HG02970 (cell line): Measurements from ENCODE around the gene TFAP2A.

ENCODE experiments used
- ATAC-seq: cut with Tn5 transposase; IDR thresholded peaks from one replicate; pipeline ENCODE4 v1.9.1; 2021; ENCODE audit warnings: mild to moderate bottlenecking, moderate library complexity, moderate number of reproducible peaks; ENCODE audit not compliant: unreplicated experiment, low FRiP score

Gene TFAP2A

DNA sequence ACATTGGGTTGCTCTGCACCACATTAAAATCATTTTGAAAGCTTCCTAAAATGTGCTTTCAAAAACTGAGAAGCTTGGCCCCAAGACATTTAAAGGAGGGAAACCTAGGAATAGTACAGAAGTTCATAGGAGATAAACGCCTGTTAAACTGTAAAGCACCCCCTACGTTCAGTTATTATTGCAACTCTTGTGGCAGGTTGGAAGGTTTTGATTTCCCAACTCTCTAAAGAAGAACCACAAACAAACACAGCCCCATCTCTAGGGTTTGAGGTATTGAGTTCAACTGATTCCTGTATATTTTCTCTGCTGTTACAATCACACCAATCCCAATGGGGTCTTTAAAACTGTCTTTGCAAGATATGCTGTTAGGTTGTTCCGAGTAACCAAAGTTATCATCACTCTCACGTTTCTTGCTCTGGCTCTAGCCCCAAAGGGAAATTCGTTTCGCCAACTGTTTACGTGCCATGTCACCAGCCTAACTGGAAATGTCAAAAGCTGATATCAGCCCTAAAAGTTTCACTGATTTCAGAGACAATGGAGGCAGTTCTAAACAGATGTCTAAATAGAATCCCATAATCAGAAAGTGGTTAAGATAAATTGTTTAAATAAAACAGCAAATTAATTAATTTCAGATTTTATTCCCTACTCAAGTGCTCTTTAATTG, 12.1 kb downstream of the TFAP2A start:
- ATAC-seq = no peak

DNA sequence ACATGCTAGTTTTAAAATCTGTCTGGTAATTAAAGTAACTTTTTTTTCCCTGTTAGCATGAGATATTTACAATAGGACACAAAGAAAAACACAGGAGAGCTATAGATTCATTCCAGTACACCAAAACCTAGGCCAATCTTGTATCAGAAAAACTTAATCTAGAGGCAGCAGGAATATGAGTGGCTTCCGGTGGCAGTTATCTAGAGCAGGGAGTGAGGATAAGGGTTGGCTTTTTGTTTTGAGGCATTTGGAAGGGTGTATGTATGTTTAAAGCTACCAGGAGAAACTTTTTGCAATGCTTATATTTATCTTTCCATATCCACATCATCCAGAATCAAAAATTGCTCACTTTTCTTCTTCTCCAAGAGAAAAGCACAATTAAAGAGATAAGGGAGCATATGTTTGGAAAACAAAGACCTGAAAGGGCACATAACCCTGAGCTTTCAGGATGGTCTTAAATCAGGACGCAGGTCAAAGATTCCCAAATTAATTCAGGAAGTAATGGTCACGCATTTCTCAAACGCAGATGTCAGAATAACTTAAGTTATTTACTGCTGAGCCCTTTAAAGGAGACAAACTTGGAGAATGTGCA, 13.1 kb downstream of the TFAP2A start:
- no peak for ATAC-seq

DNA sequence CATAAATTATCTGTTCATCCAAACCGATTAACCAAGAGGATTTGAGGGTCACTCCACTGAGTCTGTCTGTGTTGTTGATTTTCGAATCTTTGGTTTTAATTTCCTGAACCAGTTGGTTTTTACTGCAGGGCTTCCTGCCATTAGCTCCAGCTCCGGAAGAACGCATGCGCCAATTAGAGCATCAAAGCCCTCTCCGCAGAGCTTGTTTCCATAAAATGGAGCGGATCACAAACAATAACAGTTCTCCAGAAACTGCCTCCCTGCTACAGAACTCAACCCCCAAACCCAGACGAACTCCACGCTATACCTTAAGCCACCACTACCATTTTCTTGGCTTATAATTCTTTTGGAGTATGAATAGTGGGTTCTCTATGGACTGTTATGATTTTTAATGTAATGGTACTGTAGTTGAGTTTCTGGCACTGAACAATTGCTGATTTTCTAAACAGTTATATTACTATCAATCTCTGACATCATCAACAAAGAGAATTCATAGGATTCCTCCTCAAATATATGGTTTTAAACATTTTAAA, 13.8 kb downstream of the TFAP2A start:
- no peak for ATAC-seq

DNA sequence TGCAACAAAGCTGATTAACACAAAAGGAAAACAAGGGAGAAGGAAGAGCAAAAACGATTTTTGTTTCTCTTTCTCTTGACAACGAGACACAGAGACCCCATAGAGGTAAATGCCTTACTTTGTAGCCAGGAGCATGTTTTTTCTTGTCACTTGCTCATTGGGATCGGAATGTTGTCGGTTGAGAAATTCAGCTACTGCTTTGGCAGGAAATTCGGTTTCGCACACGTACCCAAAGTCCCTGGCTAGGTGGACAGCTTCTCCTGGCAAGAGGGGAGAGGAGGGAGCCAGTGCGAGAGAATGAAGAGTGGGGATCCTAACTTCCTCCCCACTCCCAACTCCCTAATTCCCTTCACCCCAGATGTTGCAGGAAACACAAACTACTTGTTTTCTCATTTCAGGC, 14.5 kb downstream of the TFAP2A start:
- no peak for ATAC-seq

DNA sequence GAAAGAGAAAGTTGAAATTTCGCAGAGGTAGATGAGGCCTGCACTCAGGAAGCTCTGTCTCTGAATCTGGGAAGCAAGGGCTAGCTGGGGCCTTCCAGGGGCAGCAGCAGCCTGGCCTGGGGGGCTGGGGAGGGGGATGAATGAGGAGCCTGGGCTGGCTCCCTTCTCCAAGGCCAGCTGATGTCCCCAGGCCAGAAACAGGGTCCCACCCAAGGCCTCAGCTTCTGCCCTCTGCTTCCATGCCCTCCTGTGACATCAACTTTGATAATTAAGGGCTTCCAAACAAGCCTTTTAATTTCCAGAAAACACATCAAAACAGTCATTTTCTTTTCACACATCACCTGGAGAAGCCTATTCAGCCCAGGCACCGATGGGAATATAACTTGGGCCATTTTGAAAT, 15.4 kb downstream of the TFAP2A start:
- ATAC-seq = no peak

DNA sequence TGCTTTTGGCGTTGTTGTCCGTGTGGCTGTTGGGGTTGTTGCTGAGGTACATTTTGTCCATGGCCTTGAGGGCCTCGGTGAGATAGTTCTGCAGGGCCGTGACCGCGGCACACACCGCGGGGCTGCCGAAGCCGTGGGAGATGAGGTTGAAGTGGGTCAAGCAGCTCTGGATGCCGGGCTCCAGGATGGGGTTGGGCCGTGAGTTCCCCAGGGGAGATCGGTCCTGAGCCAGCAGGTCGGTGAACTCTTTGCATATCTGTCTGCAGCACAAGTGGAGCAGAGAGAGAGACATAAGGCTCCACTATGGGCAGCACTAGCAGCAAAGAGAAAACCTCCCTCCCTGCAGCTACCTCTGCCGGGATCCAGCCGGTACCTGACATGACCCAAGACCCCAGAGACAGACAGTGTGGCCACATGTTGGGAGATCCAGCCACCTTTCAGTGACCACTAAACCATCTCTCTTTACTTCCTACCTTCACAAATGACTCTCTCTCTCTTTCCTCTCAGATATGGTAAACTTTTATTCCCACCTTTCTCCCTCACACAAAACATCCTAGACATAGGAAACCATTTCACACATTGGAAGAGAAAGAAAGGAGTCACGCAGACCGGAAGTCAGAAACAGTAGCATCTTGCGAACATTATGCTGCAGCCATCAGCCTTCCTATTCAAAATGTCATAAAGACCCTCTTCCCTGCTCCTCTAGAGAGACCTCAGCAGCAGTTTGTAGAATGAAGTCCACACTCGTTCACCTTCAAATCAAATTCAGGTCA, 16.2 kb downstream of the TFAP2A start:
- no peak for ATAC-seq

DNA sequence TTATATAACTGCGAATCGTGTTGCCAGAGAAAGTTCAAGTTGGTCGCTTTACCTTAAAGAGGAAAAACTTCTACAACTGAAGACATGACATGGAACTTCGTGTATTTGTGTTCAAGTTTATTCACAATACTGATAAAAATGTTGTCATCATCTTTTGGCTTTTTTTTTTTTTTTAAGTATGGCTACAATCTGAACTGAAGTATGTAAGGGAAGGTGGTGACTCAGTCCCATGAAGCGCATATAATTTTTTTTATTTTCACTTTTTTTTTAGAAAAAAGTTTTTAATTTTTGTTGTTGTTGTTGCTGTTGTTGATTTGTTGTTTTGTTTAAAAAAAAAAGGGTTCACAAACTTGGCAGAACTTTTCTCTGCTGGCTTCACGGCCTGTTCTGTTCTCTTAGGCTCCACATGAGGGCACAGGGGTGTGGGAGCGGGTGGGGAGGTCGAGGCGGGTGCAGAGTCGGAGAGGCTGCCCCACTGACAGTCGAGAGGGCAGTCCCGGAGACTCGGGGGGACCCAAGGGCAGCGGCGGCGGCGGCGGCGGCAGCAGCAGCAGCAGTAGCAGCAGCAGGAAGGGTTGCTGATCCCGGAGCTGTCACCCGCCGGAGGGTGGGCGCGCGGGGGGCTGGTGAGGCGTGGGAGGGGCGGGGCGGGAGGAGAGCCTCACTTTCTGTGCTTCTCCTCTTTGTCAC, 17.0 kb downstream of the TFAP2A start:
- no peak for ATAC-seq

DNA sequence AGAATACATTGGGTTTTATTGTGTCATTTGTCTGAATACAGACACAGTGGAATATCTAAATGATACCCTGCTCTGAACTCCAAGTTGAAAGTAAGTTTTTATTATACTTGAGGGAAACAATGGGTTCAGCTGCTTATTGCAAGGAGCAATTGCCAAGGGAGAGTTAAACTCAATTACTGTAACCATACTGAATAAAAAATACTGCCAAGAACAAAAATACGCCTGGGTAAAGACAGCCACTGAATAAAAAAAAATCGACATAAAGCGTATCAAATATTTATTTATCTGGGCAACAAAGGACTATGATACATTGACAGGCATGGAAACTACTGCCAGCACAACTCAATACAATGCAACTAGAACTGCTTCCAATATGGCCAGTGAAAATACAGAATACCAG, 18.1 kb downstream of the TFAP2A start:
- ATAC-seq = no peak

DNA sequence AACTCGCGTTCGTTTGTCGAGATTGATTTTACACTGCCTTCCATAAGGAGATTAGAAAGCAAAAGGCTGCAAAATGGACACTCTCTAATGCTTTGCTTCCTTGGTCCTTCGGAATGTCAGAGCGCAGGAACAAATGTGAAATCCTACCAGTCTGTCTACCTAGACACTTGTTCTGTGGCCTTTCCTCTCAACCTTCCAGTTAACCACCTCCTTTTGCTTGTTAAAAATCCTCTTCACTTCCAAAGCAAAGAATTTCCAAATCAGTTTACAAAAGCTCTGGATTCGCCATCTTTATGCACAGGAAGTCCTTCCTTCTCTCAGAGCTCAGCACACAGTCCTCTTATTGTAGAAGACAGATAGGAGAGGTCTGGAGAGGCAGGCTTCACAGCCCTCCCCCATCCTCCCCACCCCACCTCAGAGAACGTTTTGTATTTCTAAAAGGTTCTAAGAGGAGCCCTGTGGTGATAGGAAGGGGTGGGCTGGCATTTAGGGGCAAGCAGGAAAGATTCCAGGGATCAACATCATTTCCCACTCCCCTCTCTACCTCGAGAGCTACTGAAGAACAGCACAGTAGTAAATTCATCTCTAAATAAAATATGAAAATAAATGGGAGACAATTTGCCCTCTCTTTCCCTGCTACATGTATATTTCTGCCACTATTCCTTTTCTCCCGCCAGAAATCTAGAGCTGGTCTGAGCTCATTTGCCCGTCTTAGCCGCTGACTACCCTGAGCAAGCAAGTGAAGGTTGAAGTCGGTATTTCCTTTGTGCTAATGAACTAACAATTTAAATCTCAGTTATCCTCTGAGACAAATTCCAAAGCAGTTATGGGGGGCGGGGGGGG, 18.9 kb downstream of the TFAP2A start:
- no peak for ATAC-seq

DNA sequence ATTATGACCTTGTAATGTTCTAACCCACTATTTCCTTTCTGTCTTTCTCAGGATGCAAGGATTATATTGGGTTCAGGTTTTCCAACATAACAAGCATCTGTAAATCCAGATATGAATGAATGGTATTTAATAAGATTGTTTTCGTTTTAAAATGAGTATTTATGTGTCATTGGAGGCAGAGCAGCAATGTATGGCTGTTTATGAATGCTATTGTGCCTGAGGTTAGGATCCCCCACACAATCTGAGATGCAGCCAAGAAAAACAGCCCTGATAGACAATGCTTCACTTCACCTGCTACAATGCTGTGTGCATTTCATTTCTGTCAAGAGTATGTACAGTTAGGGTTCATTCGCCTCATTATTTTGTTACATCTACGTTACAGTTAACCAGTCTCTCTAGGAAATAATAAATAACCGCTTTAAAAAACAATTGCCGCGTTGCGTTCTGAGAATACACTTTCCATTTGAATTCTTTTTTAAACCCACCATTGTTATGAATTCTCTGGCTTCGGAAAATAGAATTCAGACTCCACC, 19.6 kb downstream of the TFAP2A start:
- no peak for ATAC-seq

DNA sequence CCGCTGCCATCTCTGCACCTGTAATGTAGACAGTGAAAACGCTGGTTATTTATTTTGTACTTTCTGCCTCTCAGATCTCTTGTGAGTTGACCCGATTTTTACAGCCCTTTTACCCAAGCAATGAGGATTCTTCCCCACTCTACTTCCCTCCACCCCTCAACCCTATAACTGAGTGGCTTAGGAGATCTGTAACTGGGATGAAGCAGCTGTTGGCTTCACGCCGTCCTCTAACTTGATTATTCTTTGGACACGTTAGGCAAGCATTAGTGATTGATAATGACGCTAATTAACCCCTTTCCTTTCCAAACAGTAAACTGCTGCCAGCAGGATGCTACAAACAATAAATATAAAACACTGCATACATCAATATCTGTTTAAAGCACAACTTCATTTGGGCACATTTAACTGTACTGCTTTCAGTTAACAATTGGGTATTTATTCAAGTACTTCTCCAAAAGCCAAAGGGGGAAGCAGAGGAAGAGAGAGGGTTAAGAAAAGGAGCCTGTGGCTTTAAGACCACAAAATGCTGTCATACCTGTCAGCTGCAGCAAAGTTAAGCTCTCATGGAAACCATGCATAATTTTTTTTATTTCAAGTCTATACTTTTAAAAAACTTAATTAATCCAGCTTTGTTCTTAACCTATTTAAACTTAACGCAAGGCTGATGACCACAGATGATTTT, 21.2 kb downstream of the TFAP2A start:
- ATAC-seq = no peak

DNA sequence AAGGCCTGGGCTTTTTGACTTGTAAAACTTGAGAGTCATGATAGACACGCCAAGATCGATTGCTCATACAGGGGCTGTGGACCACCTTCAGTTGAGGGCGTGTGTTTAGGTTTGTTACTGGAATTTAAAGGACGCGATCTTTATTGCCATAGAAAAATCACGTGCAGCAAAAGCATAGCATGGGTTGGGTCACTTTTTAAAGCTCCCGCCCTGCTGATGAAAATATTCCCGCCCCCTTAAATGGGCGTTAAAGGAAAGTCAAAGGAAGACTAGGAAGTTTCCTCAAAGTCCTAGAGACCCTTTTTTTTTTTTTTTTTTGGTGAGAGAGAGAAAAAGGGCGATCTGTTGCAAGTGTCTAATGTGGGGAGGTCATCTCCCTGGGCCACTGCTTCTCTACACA, 23.1 kb downstream of the TFAP2A start:
- ATAC-seq = no peak

DNA sequence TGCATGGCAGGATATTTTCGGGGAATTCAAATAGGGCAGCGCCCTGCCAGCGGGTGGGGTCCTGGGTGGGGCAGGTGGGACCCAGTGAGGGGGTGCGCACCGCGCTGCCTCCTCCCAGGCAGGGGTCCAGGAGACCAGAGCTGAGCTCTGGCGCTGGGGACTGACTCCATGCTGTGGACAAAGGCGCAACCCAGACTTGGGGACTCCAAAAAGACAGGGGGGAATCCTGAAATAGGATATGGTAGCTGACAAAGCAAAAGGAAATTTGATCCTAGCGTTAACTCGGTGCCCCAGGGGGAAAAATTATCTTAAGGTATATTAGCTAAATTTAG, 23.6 kb downstream of the TFAP2A start:
- no peak for ATAC-seq

DNA sequence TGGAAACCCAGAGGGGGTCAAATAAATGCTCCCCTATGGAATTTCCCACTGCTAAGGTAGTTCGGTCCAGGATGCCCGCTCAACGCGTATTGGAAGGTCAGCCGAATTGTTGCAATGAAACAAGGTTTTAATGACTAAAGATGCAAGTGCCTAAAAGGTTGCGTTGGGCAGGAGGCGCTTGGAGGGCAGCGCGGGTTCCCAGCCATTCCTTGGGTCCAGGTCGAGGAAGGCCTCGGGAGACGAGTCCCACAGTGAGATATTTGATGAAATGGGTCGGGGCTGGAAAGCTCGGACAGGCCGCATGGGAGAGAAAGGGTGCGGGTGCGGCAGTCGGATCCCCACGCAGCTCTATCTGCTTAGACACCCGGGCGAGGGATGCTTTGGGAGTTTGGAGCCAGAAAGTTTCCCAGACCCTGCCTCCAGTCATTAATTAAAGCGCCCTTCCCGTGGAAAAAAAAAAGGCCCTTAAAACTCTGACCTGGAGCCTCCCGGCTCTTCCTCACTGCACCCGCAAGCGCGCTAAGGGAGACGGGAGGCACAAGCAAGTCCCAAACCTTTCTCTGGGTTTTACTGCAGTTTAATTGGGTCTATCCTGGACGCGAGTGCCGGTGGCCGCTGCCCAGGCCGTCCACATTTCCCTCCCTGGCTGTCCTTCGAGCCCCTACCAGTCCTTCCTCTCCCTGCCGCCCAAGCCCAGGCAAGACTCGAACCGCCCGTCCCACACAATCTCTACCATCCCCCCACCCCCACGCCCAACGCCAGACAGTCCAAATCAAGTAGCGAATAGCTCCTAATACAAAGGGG, 24.2 kb downstream of the TFAP2A start:
- ATAC-seq = no peak

DNA sequence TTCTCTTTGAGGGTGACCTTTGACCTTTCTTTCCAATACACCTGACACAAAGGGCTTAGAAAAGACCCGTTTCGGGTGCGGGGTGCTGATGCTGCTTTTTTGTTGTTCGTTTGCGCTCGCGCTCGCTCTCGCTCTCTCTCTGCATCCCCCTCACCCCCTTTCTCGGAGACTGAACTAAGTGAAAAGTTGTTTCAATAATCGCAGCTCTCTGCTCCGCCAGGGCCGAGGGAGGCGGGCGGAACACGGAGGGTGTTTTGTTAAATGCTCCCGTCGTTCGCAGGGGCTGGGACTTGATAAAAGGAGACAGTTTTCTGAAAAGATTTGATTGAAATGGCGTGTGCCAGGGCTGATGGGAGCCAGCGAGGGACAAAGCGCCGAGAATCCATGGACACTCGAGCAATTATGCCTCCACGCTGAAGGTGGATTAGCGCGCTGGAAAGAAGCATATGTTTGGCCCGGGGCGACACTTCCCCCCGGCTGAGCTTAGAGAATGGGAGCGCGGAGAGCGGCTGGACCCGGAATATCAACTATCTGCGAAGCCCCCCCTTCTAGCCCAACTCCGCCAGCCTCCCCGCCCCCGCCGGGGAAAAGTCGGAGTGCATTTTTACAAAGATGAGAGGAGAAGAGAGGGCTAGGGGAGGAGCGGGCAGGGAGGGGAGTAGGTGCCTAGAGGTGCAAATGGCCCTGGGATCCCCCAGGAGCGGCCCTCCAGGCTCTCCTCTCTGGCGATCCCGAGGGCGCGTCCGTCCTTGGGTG, 25.0 kb downstream of the TFAP2A start:
- no peak for ATAC-seq

DNA sequence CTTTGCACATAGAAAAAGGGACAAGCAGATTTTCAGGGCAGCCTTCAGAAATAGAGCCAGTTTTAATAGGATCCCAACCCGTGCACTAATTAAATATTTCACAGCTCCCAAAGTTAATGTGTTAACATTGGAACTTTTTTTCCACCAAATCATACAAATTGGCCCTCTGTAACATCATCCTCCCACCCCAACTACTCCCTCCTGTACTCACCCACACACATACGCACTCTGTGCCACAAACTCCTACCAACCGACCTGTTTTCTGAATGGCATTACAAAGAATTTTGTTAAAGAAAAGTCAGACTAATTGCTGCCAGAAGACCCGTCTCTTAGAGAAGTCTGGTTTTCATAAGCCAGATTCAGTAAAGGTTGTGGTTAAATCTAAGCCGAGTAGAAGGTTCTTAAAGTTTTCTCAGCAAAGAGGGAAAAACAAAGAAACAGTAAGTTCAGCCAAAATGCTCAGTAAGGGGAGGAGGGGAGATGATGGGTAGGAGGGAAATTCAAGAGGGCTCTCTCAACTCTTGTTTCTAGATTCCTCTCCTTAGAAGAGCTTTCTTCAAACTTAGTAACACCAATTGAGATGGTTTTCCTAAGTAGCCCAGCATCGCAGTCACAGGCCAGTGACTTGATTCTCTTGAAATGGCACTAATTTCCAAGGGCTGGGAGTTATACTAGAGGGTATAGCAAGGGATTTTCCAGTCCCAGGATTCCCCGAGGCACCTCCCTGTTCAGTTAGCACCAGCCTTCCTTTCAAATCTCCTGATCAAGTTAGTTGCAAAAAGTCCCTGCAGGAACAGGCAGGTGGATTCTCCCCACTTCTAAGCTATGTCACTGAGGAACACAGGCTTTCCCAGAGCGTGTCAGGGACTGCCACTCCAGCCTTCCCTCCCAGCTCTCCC, 27.9 kb downstream of the TFAP2A start:
- no peak for ATAC-seq

DNA sequence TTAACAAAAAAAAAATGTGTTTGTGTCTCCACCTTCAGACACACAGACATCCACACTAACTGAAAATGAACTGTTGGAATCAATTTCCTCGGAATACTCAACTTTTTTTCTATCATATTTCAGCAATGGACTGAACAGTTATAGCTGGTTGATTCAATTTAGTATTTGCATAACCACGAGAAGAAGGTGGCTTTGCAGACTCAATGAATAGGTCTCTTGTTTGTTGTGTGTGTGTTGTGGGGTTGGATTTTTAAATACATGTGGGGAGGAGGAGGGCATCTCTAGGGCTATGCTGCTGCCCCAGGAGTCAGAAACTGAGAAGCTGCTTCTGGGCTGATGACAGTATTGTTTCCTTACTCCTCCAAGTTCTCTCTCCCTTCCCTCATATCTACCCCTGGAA, 28.7 kb downstream of the TFAP2A start:
- ATAC-seq = no peak
